ENCODE data around the gene LSM8.
A peak's percentile ranks its signal among the peaks of the same experiment; 100 is the strongest.
"Not testable (repeated sequence)": the region's sequence is repeated elsewhere in the genome, so short reads cannot be mapped to it uniquely, and the experiment has no call there.

Gene LSM8

GRCh38 chr7:118183786-118184564 lies at the start of gene LSM8:
Gene LSM8, plus strand, starts transcription at chr7:118184164. Its CDS starts 60 bp downstream, at chr7:118184224.
- peak; percentile 96 for DNase-seq (ENCODE audit: low spot score)

- not testable (repeated sequence) for DNase-seq (ENCODE audit: low spot score)
Measured at GRCh38 chr7:118134420-118134819, 49.5 kb upstream of the LSM8 start.

GRCh38 chr7:118140468-118140867 lies 43.5 kb upstream of the LSM8 start:
- DNase-seq (ENCODE audit: low spot score) = no peak

- DNase-seq (ENCODE audit: low spot score) = no peak
Measured at GRCh38 chr7:118142012-118142411, 42.0 kb upstream of the LSM8 start.

- DNase-seq (ENCODE audit: low spot score) = no peak
Measured at GRCh38 chr7:118148930-118149329, 35.0 kb upstream of the LSM8 start.

- DNase-seq (ENCODE audit: low spot score) = no peak
Measured at GRCh38 chr7:118149394-118149793, 34.6 kb upstream of the LSM8 start.

GRCh38 chr7:118151671-118152070 lies 32.3 kb upstream of the LSM8 start:
- no peak for DNase-seq (ENCODE audit: low spot score)

- no peak for DNase-seq (ENCODE audit: low spot score)
Measured at GRCh38 chr7:118152149-118152548, 31.8 kb upstream of the LSM8 start.

- DNase-seq (ENCODE audit: low spot score) = no peak
Measured at GRCh38 chr7:118152654-118153053, 31.3 kb upstream of the LSM8 start.

- peak; percentile 25 for DNase-seq (ENCODE audit: low spot score)
Measured at GRCh38 chr7:118153551-118154177, 30.3 kb upstream of the LSM8 start.

GRCh38 chr7:118158766-118159165 lies 25.2 kb upstream of the LSM8 start:
- DNase-seq (ENCODE audit: low spot score) = no peak

- no peak for DNase-seq (ENCODE audit: low spot score)
Measured at GRCh38 chr7:118169146-118169545, 14.8 kb upstream of the LSM8 start.

- no peak for DNase-seq (ENCODE audit: low spot score)
Measured at GRCh38 chr7:118175740-118176139, 8.2 kb upstream of the LSM8 start.

- DNase-seq (ENCODE audit: low spot score) = no peak
Measured at GRCh38 chr7:118179191-118179590, 4.8 kb upstream of the LSM8 start.

GRCh38 chr7:118182593-118183427 lies 1.2 kb upstream of the LSM8 start:
- DNase-seq (ENCODE audit: low spot score) = peak; percentile 6

GRCh38 chr7:118183428-118183785 lies 557 bp upstream of the LSM8 start:
- DNase-seq (ENCODE audit: low spot score) = no peak

GRCh38 chr7:118184565-118184940 lies 589 bp downstream of the LSM8 start:
- DNase-seq (ENCODE audit: low spot score) = no peak

GRCh38 chr7:118185163-118185860 lies 1.3 kb downstream of the LSM8 start:
- peak; percentile 27 for DNase-seq (ENCODE audit: low spot score)

- no peak for DNase-seq (ENCODE audit: low spot score)
Measured at GRCh38 chr7:118186501-118186900, 2.5 kb downstream of the LSM8 start.

- no peak for DNase-seq (ENCODE audit: low spot score)
Measured at GRCh38 chr7:118194571-118194970, 10.6 kb downstream of the LSM8 start.

GRCh38 chr7:118195837-118196474 lies 12.0 kb downstream of the LSM8 start:
- peak; percentile 74 for DNase-seq (ENCODE audit: low spot score)

GRCh38 chr7:118202061-118202460 lies 18.1 kb downstream of the LSM8 start:
- no peak for DNase-seq (ENCODE audit: low spot score)

Data from SW480 (cell line).